GM10248 (cell line): ENCODE measurements around the gene ZFHX2.

Experiments
- CTCF ChIA-PET: fragments of 300-600 bp; sonication (Branson Sonifier 250); formaldehyde crosslinking; extraction: SDS; loops from one replicate; lab custom pipeline; 2021; ENCODE audit warnings: antibody characterized with exemption; lab: Yijun Ruan, JAX
- POLR2A ChIA-PET: fragments of 350-650 bp; sonication (Branson Sonifier 250); formaldehyde crosslinking; extraction: SDS; loops from one replicate; lab custom pipeline; 2020; ENCODE audit warnings: antibody characterized with exemption; lab: Yijun Ruan, JAX
- DNase-seq: peaks from one replicate; pipeline ENCODE4 v3.0.0; 2012; ENCODE audit errors: extremely low spot score
- TF ChIP-seq, protein P1 (sequence below): IDR thresholded peaks from 2 replicates; pipeline ENCODE4 v1.5.1; 2012; ENCODE audit warnings: mild to moderate bottlenecking, low read depth; ENCODE audit errors: extremely low read depth, missing control alignments, control extremely low read depth

Gene ZFHX2

DNA sequence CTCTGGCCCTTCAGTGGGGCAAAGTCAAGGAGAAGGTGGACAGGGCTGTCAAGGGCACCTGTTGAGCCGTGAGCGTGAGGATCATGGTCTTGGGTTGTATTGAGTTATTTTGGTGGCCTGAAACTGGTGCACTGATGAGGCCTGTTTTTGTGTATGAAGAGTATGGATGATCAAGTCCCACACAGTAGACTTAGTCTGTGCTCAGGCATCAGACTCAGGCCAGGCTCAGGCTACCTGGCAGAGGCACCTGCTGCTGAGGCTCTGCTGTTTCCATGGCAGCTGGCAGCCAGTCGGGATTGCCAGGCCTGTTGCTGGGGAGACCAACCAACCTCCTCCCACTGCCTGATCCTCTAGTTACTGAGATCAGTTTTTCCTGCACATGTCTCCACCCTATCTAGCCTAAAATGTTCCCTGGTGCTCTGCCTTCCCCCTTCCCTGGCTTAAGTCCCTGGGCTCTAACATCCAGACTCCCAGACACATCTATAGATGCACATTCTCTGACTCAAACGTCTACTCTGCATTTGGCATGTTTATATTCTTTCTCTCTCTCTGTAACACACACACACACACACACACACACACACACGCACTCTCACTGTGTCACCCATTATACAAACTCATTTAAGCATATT lies 21.9 kb upstream of the ZFHX2 start:
- TF ChIP-seq, protein P1, sequence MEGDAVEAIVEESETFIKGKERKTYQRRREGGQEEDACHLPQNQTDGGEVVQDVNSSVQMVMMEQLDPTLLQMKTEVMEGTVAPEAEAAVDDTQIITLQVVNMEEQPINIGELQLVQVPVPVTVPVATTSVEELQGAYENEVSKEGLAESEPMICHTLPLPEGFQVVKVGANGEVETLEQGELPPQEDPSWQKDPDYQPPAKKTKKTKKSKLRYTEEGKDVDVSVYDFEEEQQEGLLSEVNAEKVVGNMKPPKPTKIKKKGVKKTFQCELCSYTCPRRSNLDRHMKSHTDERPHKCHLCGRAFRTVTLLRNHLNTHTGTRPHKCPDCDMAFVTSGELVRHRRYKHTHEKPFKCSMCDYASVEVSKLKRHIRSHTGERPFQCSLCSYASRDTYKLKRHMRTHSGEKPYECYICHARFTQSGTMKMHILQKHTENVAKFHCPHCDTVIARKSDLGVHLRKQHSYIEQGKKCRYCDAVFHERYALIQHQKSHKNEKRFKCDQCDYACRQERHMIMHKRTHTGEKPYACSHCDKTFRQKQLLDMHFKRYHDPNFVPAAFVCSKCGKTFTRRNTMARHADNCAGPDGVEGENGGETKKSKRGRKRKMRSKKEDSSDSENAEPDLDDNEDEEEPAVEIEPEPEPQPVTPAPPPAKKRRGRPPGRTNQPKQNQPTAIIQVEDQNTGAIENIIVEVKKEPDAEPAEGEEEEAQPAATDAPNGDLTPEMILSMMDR, result no peak
- ChIA-PET CTCF (interaction anchor here (0.9 to 3.8 kb wide), 5 partner anchors 10 to 33 kb away, joined by 3 to 19 read pairs (median 10); no protein-coding TSS in a partner anchor), POLR2A (no interaction called here)
- no peak for DNase-seq

GRCh38 chr14:23572836-23573235 lies 21.3 kb upstream of the ZFHX2 start:
- CTCF ChIA-PET, result interaction anchor here (0.9 to 3.8 kb wide), 6 partner anchors 9 to 357 kb away, joined by 3 to 19 read pairs (median 7); no protein-coding TSS in a partner anchor
- POLR2A ChIA-PET, result no interaction called here
- TF ChIP-seq, protein P1, result no peak

DNA sequence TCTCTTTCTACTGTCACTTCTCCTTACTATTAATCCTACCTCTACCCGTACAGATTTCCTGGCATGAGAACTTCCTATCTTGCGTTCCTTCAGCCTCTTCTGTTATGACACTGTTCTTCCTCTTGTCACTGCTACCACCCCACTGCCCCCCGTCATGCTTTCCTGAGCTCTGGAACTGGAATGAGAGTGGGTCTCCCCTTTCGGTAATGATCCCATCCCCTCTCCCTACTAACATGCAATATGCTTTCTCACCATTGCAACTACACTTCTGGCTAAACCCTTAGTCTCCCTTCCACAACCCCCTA lies 20.9 kb upstream of the ZFHX2 start:
- ChIA-PET CTCF (interaction anchor here (0.9 to 3.8 kb wide), 8 partner anchors 9 to 358 kb away, joined by 3 to 19 read pairs (median 4); no protein-coding TSS in a partner anchor), POLR2A (interaction anchor here (0.6 kb wide), 1 partner anchor 18 kb away, joined by 4 read pairs; no protein-coding TSS in a partner anchor)
- DNase-seq, result no peak
- TF ChIP-seq, protein P1, result no peak

More at GRCh38 chr14:23572836-23573235, 21.3 kb upstream of the ZFHX2 start:
- no peak for DNase-seq

DNA sequence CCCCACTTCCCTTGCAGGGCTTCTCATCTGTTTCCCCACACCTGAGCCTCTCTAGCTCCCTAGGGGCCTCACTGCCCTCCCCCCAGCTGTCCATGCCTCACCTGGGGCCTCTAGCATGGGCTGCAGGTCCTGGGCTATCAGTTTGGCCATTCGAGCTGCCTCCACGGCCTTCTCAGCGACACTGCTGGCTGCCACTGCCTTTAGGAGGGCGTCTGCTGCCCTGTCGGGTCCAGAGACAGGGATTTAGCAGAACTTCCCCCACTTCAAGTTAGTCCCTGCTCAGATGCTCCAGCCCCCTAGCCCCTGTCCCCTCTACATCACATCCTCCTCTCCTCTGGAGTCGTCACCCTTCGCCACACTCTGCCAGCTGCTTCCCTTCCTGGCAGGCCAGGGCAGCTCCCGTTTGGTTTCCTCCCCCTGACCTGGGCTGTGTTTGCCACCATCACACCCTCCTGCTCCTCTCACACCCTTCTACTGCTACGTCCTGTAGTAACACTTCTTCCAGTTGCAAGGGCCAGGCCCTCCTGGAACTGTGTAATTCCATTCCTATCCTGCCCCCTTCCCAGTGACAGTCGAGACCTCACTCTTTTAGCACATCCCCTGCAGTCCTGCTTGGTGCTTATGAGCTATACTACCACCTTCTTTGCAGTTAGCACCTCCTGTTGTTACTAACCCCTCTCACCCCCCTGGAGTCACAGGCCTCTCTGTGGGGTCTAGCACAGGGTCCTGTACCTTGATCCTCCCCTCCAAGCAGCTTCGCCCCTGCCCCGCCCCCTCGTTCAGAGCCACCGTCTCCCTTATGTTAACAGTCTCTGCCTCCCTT lies 20.3 kb upstream of the ZFHX2 start:
- ChIA-PET POLR2A (interaction anchor here (0.6 kb wide), 1 partner anchor 19 kb away, joined by 4 read pairs; no protein-coding TSS in a partner anchor), CTCF (interaction anchor here (1.0 to 4.1 kb wide), 8 partner anchors 8 to 358 kb away, joined by 3 to 47 read pairs (median 8); no protein-coding TSS in a partner anchor)
- TF ChIP-seq, protein P1, result no peak
- no peak for DNase-seq

GRCh38 chr14:23570806-23571483 lies 19.4 kb upstream of the ZFHX2 start:
- POLR2A ChIA-PET, result no interaction called here
- CTCF ChIA-PET, result interaction anchor here (0.6 to 4.1 kb wide), 7 partner anchors 7 to 552 kb away, joined by 3 to 47 read pairs (median 4); no protein-coding TSS in a partner anchor
- TF ChIP-seq, protein P1, result no peak
- DNase-seq, result no peak
